GM18498 (cell line): ENCODE results near the gene COPB2.
"Not testable (repeated sequence)": the region's sequence is repeated elsewhere in the genome, so short reads cannot be mapped to it uniquely, and the experiment has no call there.

Source experiments
- ATAC-seq: cut with Tn5 transposase; IDR thresholded peaks from one replicate; pipeline ENCODE4 v1.9.1; 2021; ENCODE audit warnings: mild to moderate bottlenecking, moderate library complexity; ENCODE audit not compliant: unreplicated experiment

The COPB2 gene

DNA sequence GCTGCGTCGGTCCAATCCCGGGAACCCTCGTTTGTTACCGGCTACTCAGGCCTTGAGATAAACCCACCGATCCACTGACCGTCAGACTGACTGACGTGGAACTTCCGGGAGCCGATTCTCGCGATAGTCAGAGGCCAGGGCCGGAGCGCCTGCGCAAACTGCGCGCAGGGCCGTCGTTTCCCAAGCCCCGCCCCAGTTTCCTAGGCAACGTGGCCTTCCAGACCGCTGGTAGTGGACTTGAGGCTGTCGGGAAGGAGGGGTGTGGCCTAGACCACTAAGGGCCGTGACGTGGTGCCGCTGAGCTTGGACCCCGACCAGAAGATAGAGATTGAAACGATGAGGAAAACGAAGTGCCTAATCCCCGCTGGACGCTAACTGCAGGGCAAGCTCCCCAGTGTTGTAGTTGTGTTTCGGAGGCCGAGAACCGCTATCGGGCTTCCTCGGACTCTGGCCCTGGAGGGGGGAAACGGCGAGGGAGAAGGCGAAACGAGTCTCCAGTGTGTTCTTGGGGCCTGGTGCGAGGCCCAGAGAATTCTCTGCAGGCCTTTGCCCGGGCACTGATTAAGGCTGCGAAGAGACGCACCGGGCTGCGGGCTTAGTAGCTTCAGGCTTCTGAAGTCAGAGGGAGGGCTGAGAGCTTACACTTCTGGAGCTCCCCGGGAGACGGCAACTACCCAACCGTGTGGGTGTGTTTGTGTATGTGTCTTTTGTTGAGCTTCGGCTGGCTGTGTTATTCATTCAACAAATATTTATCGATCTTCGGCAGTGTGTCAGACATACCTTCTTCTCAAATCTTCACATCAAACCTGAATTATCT, at the start of gene COPB2:
TSS of gene COPB2 (minus strand) at position 96 of the 817 bp plus-strand sequence. CDS start 97 bp downstream, outside the sequence.
- ATAC-seq = peak; percentile 98

DNA sequence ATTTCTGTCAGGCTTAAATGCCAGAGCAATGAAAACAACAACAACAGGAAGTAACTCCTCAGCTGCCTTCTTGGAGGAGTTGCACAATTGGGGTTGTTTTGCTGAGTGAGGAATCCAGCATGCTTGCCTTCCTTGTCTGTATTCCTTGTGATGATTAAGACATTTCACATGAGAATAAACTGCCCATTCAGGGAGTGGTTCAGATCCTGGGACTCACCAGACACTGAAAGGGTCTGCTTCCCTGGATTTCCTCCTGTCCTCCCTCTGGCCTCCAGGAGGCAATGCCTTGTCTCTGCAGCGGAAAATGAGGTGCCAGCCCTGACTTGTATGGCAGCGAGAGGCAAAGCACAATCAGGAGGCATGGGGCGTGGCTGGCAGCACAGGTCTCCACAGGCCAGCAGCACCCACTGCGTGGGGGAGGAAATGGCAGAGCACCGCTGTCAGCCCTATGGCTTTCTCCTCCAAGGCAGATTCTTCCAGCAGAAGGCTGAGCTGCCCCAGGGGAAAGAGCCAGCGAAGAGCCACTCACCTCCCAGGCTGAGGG, 45.4 kb upstream of the COPB2 start:
- no peak for ATAC-seq

DNA sequence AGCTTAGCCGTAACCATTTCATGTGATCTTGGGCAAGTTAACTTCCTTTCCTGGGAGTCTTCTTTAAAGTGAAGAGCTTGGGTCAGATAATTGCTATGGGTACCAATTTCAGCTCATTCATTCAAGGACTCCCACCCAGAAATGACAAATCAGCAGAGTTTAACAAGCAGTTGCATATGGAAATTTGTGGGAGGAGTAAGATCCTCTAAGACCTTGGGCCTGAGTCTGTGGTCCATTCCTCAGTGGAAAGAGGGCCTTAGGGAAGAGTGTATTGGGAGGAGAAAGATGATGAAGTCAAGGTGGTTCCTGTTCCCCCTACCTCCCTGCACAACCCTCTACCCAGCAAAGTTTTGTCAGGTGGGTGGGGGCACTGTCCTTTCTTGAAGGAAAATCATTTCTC, 44.8 kb upstream of the COPB2 start:
- no peak for ATAC-seq

DNA sequence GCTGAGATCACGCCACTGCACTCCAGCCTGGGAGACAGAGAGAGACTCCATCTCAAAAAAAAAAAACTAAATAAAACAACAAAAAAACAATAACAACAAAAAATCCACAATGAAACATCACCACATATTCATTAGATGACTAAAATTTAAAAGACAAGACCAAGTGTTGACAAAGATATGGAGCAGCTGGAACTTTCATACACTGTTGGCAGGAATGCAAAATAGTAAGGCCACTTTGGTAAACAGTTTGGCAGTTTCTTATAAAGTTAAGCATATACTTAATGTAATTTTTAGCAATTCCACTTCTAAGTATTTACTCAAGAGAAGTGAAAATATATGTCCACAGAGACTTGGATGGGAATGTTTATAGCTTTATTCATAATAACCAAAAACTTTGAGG, 43.6 kb upstream of the COPB2 start:
- ATAC-seq = no peak

DNA sequence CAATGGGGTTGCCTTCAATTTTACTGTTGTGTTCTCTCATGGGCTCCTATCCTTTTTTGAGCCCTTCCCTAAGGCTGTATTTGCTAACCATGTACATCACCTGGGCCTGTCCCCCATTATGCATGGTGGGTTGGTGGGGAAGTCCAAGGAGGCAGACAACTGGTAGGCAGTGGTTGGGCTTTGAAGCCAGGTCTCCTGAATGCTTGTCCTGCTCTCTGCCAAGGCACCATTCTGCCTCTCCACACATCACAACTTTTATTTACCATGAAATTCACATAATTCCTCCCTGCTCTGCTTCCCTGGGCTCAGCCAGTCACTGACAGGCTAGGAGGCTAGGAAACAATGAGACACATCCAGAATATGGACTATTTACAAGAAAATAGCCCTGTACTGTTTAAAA, 41.0 kb upstream of the COPB2 start:
- ATAC-seq = no peak

DNA sequence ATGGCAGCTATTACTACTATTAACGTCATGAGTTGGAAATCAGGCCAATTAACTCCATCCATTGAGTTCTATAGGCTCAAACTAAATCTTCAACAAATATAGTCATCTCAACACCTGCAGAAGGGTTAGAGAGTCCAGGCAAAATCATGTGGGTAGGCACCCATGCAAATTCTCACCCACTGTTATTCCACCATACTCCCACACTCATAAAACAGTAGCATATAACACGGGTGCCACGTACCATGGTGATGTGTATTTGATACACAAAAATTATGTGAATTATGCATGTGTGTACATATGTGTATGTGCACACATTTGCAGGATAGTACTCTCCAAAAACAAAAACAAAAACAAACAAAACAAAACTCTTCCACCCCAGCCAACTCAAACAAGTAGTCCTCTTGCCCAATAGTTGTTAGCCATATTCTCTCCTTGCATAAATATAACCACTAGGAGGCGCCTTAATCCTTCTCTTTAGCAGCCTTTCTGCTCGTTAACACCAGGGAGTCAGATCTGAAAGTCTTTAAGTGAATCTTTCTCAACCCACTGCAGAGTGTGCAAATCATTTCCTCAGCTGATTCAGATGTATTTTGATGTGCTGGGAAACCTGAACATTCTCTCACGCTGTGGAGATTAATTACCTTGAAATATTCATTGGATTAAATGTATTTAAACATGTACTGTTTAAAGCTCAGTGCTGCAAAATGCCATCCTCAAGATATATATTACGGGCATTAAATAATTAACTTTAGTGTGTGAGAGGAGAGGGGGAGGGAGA, 38.0 kb upstream of the COPB2 start:
- ATAC-seq = peak; percentile 90

DNA sequence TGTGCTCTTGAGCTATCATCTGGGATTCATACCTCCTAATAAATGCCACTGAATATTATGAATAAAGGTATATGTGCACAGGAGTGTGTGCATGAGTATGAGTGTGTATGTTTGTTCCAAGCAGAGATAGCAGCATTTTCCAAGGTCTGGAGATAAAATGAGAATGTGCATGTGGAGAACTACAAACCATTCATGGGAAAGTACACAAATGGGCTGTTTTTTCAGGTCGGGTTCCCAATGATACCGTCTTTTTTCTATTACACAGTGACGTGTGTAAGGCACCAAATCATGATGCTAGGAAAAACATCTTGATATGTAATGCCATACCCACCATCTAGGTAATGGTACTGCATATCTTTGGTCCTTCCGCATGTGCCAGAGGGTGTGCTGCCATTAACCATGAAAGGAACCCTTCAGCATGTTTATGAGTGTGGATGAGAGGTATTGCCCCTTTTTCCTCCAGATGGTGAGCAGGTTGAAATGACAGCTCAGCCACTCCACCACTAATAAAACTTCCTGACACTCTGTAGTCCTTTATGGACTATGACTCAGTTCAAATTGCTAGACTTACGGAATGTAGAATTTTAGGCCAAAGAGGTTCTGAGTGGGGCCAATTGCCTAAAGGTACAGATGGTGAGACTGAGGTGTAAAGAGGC, 36.4 kb upstream of the COPB2 start:
- no peak for ATAC-seq

DNA sequence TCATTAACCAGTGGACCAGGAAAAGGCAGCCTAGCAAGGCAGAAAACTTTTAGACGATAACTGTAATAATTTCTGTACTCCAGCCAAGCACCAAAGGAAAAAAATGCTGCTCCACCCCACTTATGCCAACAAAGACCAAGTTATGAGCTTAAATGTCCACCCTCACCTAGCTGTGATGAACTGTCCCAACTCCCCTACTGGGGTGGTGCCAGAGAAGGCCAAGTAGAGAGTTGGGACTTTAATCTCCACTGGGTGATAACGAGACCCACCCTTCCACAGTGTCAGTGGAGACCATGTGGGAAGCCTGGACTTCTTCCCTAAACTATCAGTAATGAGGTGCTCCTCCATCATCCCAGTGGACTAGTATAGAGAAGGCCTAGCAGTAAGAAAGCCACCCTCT, 33.8 kb upstream of the COPB2 start:
- no peak for ATAC-seq

DNA sequence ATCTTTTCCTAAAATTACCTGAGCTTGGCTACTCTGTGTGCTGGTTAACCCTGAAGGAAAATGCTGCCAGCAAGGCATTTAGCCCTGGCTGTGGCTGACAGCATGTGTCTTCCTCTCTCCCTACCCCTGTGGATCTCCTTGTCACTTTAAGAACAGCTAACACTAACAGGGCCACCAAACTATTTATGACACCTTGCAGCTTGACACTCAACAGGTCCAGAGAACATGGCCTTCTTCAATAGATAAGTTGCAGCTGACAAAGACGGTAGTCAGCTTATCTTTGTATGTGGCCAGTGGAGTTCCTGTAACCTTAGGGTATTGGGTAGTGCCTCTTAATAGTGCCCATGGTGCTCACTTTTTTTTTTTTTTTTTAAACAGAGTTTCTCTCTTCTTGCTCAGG, 32.0 kb upstream of the COPB2 start:
- ATAC-seq = no peak

DNA sequence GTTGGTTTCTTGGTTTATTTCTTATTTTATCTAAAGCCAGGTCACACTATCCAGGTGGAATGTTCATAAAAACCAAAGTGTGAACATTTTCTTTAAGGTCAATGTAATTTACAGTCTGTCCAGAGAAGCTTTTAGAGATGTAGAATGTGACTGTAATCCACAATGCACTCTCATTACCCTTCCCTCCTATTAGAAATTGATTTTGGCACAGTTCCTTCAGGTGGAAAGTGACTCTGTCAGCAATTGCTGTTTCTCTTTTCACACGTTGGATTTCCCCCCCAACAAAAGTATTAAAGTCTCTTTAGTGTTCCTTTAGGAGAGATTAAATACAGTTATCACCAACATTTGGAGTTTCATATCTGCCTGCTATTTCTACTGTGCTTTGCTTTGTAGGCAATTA, 31.6 kb upstream of the COPB2 start:
- no peak for ATAC-seq

DNA sequence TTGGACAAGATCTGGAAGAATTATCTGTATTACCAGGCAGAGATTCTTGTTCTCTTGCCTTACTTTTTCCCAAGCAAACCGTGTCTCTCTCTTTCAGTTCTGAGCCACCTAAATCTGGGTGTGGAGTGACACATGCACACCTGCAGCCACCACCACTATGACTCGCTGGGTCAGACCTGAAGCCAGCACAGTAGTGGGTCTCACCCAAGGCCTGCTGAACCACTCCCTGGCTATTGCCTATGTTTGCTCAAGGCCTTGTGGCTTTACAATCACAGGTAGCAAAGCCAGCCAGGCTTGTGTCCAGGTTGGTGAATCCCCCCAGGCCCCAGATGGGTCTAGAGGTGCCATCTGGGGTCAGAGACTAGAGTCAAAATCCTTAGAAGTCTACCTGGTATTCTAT, 28.7 kb upstream of the COPB2 start:
- no peak for ATAC-seq

DNA sequence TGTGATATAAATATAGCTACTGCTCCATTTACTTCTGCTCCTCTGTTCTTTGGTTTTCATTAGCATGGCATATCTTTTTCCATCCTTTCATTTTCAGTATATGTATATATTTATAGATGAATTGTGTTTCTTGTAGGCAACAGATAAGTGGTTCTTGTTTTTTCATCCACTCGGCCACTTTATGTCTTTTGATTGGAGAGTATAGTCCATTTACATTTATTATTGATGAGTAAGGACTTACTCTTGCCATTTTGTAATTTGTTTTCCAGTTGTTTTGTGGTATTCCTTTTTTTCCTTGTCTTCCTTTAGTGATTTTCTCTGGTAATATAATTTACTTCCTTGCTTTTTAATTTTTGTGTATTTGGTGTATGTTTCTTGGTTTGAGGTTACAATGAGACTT, 26.8 kb upstream of the COPB2 start:
- no peak for ATAC-seq

DNA sequence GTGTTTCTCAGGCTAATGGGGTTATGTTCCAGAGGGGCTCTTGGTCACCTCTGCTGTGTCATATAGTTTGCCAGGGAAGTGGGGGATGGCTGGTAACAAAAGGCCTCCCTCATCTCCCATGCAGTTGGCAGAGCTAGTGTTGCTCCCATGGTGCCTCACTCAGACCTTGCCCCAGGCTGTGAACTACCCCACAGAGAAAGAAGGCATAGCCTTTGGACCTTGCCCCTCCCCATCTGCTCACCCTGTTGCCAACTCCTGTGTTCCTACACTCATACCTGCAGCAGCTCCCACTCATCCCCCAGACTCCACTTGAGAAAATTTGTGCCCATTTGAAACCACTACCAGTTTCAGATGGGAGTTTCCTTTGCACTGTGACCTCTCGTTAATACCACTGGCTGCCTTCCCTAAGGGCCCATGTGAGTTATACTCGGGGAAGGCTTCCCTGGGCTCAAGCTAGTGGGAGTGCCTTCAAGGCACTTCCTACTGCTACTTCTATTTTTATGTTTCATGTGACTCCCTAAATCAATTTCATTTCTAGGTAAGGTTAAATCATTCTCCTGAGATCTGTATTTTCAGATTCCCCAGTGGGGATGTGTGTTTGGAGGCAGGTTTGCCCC, 25.3 kb upstream of the COPB2 start:
- no peak for ATAC-seq

DNA sequence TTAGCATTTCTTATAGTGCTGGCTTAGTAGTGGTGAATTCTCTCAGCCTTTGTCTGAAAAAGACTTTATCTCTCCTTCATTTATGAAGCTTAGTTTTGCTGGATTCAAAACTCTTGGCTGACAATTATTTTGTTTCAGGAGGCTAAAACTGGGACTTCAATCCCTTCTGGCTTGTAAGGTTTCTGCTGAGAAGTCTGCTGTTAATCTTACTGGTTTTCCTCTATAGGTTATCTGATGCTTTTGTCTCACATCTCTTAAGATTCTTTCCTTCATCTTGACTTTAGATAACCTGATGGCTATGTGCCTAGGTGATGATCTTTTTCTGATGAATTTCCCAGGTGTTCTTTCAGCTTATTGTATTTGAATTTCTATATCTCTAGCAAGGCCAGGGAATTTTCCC, 23.4 kb upstream of the COPB2 start:
- not testable (repeated sequence) for ATAC-seq

DNA sequence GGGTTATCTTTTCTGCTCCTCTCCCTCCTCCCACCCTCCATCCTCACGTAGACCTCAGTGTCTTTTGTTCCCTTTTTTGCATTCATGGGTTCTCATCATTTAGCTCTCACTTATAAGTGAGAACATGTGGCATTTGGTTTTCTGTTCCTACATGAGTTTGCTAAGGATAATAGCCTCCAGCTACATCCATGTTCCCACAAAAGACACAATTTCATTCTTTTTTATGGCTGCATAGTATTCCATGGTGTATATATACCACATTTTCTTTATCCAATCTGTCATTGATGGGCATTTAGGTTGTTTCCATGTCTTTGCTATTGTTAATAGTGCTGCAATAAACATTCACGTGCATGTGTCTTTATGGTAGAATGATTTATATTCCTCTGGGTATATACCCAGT, 11.7 kb upstream of the COPB2 start:
- ATAC-seq = not testable (repeated sequence)

DNA sequence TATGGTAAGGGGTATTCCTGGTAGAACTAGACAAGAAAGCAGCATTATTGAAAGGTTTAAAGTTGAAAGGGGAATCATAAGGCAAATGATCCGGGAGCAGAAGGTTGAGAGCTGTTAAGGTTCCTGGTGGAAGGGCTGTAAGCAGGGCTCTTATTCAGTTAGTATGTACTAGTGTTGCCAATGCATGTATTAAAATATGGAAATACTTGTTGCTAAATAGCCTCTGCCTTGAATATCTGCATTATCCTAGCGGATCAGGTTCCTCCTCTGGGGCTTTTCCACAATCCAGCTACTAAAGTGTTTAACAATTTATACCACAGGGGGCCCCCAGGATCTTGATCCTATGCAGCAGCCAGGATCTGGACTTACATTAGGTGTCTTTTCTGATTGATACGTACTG, 7.3 kb upstream of the COPB2 start:
- ATAC-seq = no peak

DNA sequence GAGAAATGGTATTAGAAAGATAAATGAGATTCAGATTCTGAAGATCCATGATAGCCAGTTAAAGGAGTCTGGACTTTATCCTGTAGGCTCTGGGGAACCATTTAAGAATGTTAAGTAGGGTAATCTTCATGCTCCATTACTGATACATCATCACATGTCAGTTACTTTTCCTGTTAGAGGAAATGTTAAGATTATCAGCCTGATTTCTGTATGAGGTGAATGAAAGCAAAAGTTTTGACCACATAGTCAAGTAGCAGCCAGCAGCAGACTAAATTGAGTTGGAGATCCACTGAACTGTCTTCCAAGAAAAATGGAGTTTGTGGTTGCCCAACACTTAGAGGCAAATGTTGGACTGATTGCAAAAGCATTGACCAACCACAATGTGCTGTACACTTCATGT, 4.7 kb upstream of the COPB2 start:
- ATAC-seq = no peak

DNA sequence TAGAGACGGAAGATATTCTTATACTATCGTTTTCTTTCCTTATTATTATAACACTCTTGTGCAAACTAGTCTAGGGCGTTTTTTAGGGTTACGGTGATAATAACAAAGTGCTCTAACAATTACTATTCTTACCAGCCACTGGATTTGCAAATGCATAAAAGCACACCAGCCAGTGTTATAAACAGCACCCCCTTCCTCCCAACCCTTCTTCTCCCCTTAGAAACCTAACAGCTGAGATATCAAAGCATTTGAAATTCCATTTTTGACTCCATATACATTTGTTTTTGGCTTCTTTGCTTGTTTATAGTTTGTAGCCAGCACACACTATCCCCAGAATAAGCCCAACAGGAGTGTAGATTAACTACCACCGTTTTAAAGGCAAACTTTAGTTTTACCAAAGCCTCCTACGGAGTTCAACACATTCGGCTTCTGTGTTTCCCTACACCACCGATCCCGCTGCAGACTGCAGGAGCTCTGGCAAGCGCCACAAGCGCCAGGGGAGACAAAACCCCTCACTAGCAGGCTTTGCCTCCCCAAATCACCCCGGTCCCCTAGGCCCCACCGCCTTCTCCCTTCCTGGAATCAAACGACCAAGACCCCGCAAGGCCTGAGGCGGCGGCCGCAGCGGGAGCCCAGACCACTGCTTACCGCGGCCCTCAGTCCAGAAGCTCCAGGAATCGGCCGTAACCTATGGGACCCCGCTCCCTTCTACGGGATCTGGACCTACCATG, 461 bp downstream of the COPB2 start:
- ATAC-seq = peak; percentile 37

DNA sequence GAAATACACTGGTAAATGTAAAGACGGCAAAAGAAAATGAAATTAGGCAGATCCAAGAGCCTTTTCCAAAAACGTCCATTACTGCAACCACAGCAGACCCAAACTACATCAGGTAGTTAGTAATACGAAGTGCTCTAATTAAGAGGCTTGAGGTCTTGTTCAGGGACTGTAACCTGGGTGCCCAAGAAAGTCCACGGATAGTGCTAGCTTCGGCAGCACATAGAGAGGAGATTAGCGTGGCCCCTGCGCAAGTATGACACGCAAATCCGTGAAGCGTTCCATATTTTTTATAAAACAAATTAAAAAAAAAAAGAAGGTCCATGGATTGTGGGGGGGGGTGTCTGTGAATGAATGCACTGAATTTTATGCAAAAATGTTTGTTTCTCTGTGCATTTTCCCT, 1.4 kb downstream of the COPB2 start:
- no peak for ATAC-seq

DNA sequence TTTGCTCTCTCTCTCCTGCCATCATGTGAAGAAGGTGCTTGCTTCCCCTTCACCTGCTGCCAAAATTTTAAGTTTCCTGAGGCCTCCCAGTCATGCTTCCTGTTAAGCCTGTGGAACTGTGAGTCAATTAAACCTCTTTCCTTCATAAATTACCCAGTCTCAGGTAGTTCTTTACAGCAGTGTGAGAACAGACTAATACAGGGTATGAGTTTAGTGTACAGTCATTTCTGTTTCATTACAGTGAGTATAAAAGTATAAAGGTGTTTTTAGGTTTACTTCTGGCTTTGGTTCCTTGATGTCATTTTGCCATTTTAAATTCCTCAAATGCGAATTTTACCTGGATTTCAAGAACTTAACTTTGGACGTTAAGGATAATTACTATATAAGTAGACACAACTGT, 7.2 kb downstream of the COPB2 start:
- not testable (repeated sequence) for ATAC-seq
